Measurements from ENCODE around the gene RNPEPL1.

DNA sequence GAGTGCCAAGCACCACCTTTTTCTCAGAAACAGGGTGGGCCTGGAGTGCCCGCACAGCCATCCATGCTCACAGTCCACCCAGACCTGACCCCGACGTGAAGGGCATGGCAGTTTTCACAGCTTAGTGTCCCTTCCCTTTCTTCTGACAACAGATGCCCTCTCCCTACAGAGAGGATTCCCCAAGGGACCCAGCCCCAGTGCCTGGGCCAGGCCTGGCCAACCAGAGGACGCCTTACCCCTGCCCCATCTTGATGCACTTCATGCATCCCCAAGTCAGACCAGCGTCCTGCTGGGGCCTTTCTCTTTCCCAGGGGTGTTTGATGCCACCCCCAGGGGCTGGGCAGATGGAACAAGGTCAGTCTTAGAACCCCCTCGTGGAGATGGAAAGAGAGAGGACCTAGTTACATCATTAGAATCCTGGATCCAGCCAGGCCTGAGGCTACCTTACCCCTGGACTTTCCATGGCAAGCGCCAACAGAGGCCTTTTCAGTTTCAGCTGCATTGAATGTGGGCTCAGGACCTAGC, 14.3 kb upstream of the RNPEPL1 start:
- no peak for TF ChIP-seq EZH2 (IDR thresholded peaks at IDR 0.05)
- TF ChIP-seq POLR2AphosphoS5 (IDR thresholded peaks at IDR 0.05; ENCODE audit: borderline replicate concordance, low read depth, low read length), result no peak

All from SK-N-MC (cell line).